Activated naive CD4-positive, alpha-beta T cell treated with anti-CD3 and anti-CD28 coated beads, Interleukin-2, amount 50 U/mL, for 24 hours (primary cell): Measurements from ENCODE around the gene OR1L1.

Experiments used
- H3K27ac Mint-ChIP-seq: one replicate; pipeline ENCODE4 v1.8.0; 2021; ENCODE audit warnings: mild to moderate bottlenecking, mixed read lengths
- H3K27me3 Mint-ChIP-seq: one replicate; pipeline ENCODE4 v1.8.0; 2021; ENCODE audit warnings: mixed read lengths
- H3K36me3 Mint-ChIP-seq: one replicate; pipeline ENCODE4 v1.8.0; 2021; ENCODE audit warnings: mixed read lengths
- H3K4me1 Mint-ChIP-seq: one replicate; pipeline ENCODE4 v1.8.0; 2021; ENCODE audit warnings: mixed read lengths
- H3K4me3 Mint-ChIP-seq: one replicate; pipeline ENCODE4 v1.8.0; 2021; ENCODE audit warnings: mild to moderate bottlenecking, mixed read lengths
- H3K9me3 Mint-ChIP-seq: one replicate; pipeline ENCODE4 v1.8.0; 2021; ENCODE audit warnings: mixed read lengths

The OR1L1 gene

GRCh38 chr9:122661416-122661815 lies at the start of gene OR1L1:
OR1L1 (plus strand) TSS chr9:122661716; CDS start chr9:122661716, 0 bp downstream.
- H3K27me3 Mint-ChIP-seq = peaks cover 6% of the 10 kb centered on the region
- no peak within 1 kb of the TSS for H3K27ac Mint-ChIP-seq
- H3K36me3 Mint-ChIP-seq = peaks cover under 1% of the 10 kb centered on the region
- no peaks in the 10 kb centered on the region for H3K4me1 Mint-ChIP-seq
- H3K9me3 Mint-ChIP-seq = peaks cover 2% of the 10 kb centered on the region
- no peak within 1 kb of the TSS for H3K4me3 Mint-ChIP-seq

- Mint-ChIP-seq H3K4me1 (no peaks in the 10 kb centered on the region), H3K4me3 (no peak within 1 kb of the TSS), H3K36me3 (no peaks in the 10 kb centered on the region), H3K27ac (no peak within 1 kb of the TSS), H3K9me3 (no peaks in the 10 kb centered on the region), H3K27me3 (peaks cover 9% of the 10 kb centered on the region)
Observed at GRCh38 chr9:122614362-122614761, 47.2 kb upstream of the OR1L1 start, which contains the start of gene OR1Q1. OR1Q1 (plus strand) TSS chr9:122614738; CDS start chr9:122614738, 0 bp downstream.

GRCh38 chr9:122619996-122620395 lies 41.5 kb upstream of the OR1L1 start:
- Mint-ChIP-seq H3K9me3 (peaks cover 4% of the 10 kb centered on the region), H3K4me3 (no peak overlapping the region), H3K4me1 (no peaks in the 10 kb centered on the region), H3K27me3 (peaks cover 13% of the 10 kb centered on the region), H3K27ac (no peak overlapping the region), H3K36me3 (no peaks in the 10 kb centered on the region)

GRCh38 chr9:122642226-122642625 lies 19.3 kb upstream of the OR1L1 start:
- peaks cover 25% of the 10 kb centered on the region for H3K9me3 Mint-ChIP-seq
- no peak overlapping the region for H3K27ac Mint-ChIP-seq
- peaks cover 9% of the 10 kb centered on the region for H3K27me3 Mint-ChIP-seq
- peaks cover 6% of the 10 kb centered on the region for H3K36me3 Mint-ChIP-seq
- no peaks in the 10 kb centered on the region for H3K4me1 Mint-ChIP-seq
- H3K4me3 Mint-ChIP-seq = no peak overlapping the region

GRCh38 chr9:122656378-122656777 lies 5.1 kb upstream of the OR1L1 start:
- Mint-ChIP-seq H3K4me1 (no peaks in the 10 kb centered on the region), H3K4me3 (no peak overlapping the region), H3K27ac (no peak overlapping the region), H3K36me3 (no peaks in the 10 kb centered on the region), H3K27me3 (peaks cover 2% of the 10 kb centered on the region), H3K9me3 (no peaks in the 10 kb centered on the region)

- Mint-ChIP-seq H3K27me3 (peaks cover 6% of the 10 kb centered on the region), H3K9me3 (no peaks in the 10 kb centered on the region), H3K4me3 (no peak within 1 kb of the TSS), H3K27ac (no peak within 1 kb of the TSS), H3K4me1 (no peaks in the 10 kb centered on the region), H3K36me3 (no peaks in the 10 kb centered on the region)
Observed at GRCh38 chr9:122657527-122657926, 4.0 kb upstream of the OR1L1 start, which contains the start of gene OR1B1. OR1B1 (minus strand) TSS chr9:122657627.

GRCh38 chr9:122672481-122672880 lies 11.0 kb downstream of the OR1L1 start:
- peaks cover 3% of the 10 kb centered on the region for H3K27me3 Mint-ChIP-seq
- no peak overlapping the region for H3K4me3 Mint-ChIP-seq
- H3K9me3 Mint-ChIP-seq = peaks cover 22% of the 10 kb centered on the region
- no peaks in the 10 kb centered on the region for H3K4me1 Mint-ChIP-seq
- H3K36me3 Mint-ChIP-seq = peaks cover 3% of the 10 kb centered on the region
- no peak overlapping the region for H3K27ac Mint-ChIP-seq

GRCh38 chr9:122684851-122685250 lies 23.3 kb downstream of the OR1L1 start:
- H3K4me1 Mint-ChIP-seq = no peaks in the 10 kb centered on the region
- peaks cover 37% of the 10 kb centered on the region for H3K9me3 Mint-ChIP-seq
- peaks cover 12% of the 10 kb centered on the region for H3K27me3 Mint-ChIP-seq
- H3K27ac Mint-ChIP-seq = no peak overlapping the region
- no peak overlapping the region for H3K4me3 Mint-ChIP-seq
- H3K36me3 Mint-ChIP-seq = peaks cover 6% of the 10 kb centered on the region

- no peaks in the 10 kb centered on the region for H3K27me3 Mint-ChIP-seq
- peaks cover 20% of the 10 kb centered on the region for H3K9me3 Mint-ChIP-seq
- no peaks in the 10 kb centered on the region for H3K4me1 Mint-ChIP-seq
- no peak overlapping the region for H3K27ac Mint-ChIP-seq
- H3K36me3 Mint-ChIP-seq = no peaks in the 10 kb centered on the region
- H3K4me3 Mint-ChIP-seq = no peak overlapping the region
Observed at GRCh38 chr9:122695696-122696095, 34.2 kb downstream of the OR1L1 start.
